Suppressor macrophage (primary cell): Measurements from ENCODE around the gene AIP.
"Not testable (repeated sequence)": the region's sequence is repeated elsewhere in the genome, so short reads cannot be mapped to it uniquely, and the experiment has no call there.

Experiments
- DNase-seq, 4 experiments: peaks; one replicate each; pipeline ENCODE4 v3.0.0-alpha.2; 2020 to 2022

AIP gene

GRCh38 chr11:67449116-67449844, 33.5 kb upstream of the AIP start:
- peak; percentile 74 to 92 (median 88) for DNase-seq

- DNase-seq = no peak
Measured at GRCh38 chr11:67450796-67451657, 31.8 kb upstream of the AIP start.

GRCh38 chr11:67451658-67451976, 31.2 kb upstream of the AIP start:
- no peak for DNase-seq

- no peak for DNase-seq
Measured at GRCh38 chr11:67452141-67452952, 30.5 kb upstream of the AIP start, which contains the start of gene GPR152. TSS of gene GPR152 (minus strand) at chr11:67452729. CDS start at chr11:67452724, 5 bp downstream.

- DNase-seq = no peak
Measured at GRCh38 chr11:67453816-67454732, 28.8 kb upstream of the AIP start.

GRCh38 chr11:67455054-67455453, 27.8 kb upstream of the AIP start, which contains the start of gene CABP4:
TSS of gene CABP4 (plus strand) at chr11:67455354. CDS start at chr11:67455424, 70 bp downstream.
- no peak for DNase-seq

- DNase-seq = no peak
Measured at GRCh38 chr11:67456068-67456705, 26.6 kb upstream of the AIP start.

- DNase-seq = no peak
Measured at GRCh38 chr11:67457453-67457852, 25.4 kb upstream of the AIP start.

GRCh38 chr11:67458266-67458665, 24.6 kb upstream of the AIP start:
- no peak for DNase-seq

GRCh38 chr11:67463186-67463585, 19.6 kb upstream of the AIP start:
- DNase-seq = no peak

GRCh38 chr11:67463680-67464410, 19.0 kb upstream of the AIP start:
- DNase-seq = peak; percentile 91 to 96 (median 95)

- DNase-seq = peak; percentile 86 to 96 (median 91)
Measured at GRCh38 chr11:67464411-67465188, 18.2 kb upstream of the AIP start.

- DNase-seq = no peak
Measured at GRCh38 chr11:67465189-67465510, 17.7 kb upstream of the AIP start.

GRCh38 chr11:67465530-67465929, 17.3 kb upstream of the AIP start:
- not testable (repeated sequence) for DNase-seq

- DNase-seq = no peak
Measured at GRCh38 chr11:67466367-67466766, 16.5 kb upstream of the AIP start.

- DNase-seq = no peak
Measured at GRCh38 chr11:67466962-67467771, 15.7 kb upstream of the AIP start.

GRCh38 chr11:67468056-67468455, 14.8 kb upstream of the AIP start:
- no peak for DNase-seq

GRCh38 chr11:67468456-67468758, 14.4 kb upstream of the AIP start:
- no peak for DNase-seq
